Measurements from ENCODE around the gene CFAP54.
"Not testable (repeated sequence)": the region's sequence is repeated elsewhere in the genome, so short reads cannot be mapped to it uniquely, and the experiment has no call there.

Gene CFAP54

DNA sequence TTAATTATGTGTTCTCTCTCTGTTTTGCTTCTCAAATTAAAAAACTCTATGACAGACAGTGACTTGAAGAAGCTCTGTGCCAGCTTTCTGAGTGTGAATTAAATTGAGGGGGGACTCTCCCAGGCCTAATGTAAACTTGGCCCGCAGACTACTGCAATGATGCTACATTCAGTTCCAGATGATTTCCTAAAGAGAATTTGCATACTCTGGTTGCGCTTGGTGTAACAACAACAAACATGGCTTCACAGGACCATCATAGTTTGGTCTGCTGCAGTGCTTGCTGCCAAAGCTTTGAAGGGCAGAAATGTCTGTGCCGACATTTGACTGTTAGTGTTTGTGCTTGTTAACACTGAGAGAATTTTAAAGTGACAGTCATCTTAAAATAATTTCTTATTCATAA, 25.0 kb downstream of the CFAP54 start:
- DNase-seq = no peak

- DNase-seq = no peak
Measured at GRCh38 chr12:96516472-96517430, 27.4 kb downstream of the CFAP54 start.

GRCh38 chr12:96520767-96521166, 31.4 kb downstream of the CFAP54 start:
- no peak for DNase-seq

DNA sequence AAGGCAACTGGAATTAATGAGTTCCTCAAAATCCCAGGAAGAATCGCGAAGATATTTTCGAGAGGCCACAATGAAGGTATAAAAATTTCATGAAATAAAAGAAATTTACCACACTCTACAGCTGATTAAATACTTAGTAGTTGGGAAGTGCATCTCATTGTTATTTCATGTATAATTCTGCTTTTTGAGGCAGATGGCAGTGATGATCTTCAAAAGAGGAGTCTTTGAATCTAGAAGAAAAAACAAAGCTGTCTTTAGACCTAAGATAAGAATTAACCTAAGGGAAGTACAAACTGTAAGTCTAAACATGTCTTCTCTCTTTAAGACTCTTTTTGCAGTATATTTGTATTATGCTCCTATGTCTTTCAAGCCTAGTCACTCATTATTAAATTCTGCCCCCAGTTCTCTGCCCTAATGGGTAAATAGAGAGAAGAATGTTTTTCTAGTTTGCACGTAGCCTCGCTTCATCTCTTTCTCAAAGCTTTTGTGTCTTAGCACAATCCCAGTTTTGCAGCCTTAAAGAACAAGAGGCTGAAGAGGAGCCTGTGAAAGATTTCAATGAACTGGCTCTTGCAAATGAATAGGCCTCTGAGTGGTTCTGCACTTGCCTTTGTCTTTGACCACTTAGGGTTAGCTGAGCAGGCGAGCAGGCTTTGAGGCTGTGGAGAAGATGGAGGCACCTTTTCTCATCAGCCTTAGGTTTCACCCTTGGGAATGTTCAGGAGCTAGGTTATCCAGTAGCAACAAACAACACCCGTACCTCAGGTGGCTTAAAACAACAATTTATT, 32.7 kb downstream of the CFAP54 start:
- no peak for DNase-seq

- no peak for DNase-seq
Measured at GRCh38 chr12:96522690-96523089, 33.3 kb downstream of the CFAP54 start.

DNA sequence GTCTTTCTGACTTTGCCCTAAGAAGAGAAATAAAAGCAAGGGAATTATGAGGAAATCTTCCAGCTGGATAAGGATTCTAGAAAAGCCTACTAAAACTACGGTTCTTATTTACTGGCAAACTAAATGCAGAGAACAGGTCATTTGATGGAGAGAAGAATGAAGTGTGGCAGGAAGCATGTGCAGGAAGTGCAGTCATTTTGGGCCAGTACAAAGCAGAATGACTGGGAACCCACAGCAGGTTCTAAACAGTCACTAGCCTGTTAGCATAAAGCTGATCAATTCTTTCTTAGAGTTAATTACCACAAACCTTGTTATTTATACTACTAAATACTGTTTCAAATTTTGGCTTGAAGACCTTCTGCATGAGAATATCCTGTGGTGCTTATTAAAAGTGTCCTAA, 36.7 kb downstream of the CFAP54 start:
- no peak for DNase-seq

GRCh38 chr12:96529912-96530311, 40.5 kb downstream of the CFAP54 start:
- no peak for DNase-seq

- no peak for DNase-seq
Measured at GRCh38 chr12:96534339-96534738, 45.0 kb downstream of the CFAP54 start.

DNA sequence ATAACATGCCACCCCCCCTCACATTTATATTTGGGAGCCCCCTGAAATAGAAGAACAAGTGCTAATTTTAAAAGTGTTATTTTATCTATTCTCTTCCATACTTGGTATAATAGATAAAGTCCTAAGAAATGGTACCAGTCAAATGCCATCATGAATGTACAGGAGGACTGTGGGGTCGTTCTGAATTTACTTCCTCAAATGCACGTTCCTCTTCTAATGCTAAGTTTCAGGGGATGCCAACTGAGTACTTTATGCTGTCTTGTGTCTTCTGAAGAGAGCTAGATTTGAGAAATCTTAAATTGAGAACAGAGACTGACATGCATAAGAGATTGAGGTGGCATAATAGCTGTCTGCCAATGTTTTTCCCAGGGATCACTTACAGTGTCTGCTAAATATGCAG, 59.0 kb downstream of the CFAP54 start:
- DNase-seq = no peak

GRCh38 chr12:96549341-96549740, 60.0 kb downstream of the CFAP54 start:
- DNase-seq = no peak

DNA sequence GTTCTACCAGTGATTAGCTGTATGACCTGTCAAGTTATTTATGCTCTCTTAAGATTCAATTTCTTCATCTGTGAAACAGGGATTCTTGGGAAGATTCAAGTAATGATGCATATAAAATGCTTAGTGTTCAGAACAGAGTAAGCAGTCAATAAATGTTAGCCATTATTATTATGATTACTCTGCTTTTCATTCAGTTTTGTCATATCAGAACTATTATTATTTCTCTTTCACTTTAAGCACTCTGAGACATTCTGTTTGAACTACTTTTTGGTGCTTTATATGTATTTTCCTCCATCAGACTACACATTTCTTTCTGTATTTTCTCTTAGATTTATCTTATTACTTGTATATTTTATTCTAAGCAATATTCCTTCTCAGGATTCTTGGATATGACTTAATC, 81.2 kb downstream of the CFAP54 start:
- DNase-seq = no peak

GRCh38 chr12:96571101-96571862, 81.9 kb downstream of the CFAP54 start:
- DNase-seq = no peak

GRCh38 chr12:96578526-96579125, 89.2 kb downstream of the CFAP54 start:
- DNase-seq = peak; percentile 10

- DNase-seq = no peak
Measured at GRCh38 chr12:96585977-96586376, 96.6 kb downstream of the CFAP54 start.

- DNase-seq = no peak
Measured at GRCh38 chr12:96587691-96588090, 98.3 kb downstream of the CFAP54 start.

GRCh38 chr12:96590970-96591369, 101.6 kb downstream of the CFAP54 start:
- DNase-seq = no peak

DNA sequence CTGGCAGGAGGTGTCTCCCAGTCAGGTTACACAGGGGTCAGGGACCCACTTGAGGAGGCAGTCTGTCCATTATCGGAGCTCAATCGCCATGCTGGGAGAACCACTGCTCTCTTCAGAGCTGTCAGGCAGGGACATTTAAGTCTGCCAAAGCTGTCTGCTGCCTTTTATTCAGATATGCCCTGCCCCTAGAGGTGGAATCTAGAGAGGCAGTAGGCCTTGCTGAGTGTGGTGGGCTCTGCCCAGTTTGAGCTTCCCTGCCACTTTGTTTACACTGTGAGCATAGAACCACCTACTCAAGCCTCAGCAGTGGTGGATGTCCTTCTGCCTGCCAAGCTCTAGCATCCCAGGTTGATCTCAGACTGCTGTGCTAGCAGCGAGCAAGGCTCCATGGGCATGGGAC, 115.0 kb downstream of the CFAP54 start:
- not testable (repeated sequence) for DNase-seq

DNA sequence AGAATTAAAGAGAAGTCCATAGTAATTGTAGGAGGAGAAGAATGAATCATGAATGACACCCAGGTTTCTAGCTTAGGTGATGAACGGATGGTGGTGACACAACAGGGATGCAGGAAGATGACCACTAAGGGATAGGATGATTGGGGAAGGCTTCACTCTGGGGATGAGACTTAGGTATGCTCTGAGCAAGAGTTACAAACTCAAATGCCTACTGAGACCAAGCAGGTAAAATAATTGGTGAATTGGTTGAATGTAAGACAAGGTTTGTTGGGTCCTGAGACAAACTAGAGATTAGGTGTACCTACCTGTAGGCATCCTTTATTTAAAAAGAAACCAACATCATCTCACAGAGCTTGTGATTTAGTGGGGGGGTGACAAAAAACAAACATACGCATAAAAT, 116.3 kb downstream of the CFAP54 start:
- no peak for DNase-seq

DNA sequence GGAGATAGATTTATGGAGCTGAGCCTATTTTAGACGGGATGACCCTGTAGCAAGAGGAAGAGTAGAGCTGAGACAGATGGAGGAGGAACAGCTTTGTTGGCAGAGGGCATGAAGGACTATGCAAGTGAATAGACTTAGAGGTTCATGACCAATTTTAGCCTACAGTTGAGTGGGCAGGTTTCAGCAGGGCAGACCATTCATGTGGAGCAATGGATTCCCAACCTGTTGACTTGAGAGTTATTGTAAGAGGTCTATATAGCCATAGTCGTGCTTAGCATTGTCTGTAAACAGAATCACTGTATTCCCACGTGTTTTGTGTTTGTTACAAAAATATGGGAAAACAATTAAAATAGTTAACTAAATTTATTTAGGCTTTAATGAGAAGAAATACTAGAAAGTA, 116.8 kb downstream of the CFAP54 start:
- no peak for DNase-seq

DNA sequence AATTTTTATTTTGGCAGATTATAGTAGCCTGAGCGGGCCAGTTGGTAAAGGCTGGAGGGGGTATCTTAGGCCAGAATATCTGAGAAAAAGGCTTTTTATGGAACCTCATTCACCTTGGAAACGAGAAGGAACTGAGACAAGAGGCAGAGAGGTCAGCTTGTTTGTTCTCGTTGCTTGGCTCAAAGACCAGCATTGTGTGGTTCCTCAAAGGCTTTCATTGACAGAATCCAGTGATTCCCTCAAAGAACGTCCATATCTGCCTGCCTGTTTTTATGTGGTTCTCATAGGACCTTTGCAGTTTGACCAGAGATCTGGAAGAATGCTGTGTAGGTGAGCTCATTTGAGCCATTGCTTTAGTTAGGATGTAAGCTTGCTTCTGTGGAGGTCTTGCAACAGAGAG, 117.3 kb downstream of the CFAP54 start:
- no peak for DNase-seq

GRCh38 chr12:96617178-96617577, 127.8 kb downstream of the CFAP54 start:
- no peak for DNase-seq

DNA sequence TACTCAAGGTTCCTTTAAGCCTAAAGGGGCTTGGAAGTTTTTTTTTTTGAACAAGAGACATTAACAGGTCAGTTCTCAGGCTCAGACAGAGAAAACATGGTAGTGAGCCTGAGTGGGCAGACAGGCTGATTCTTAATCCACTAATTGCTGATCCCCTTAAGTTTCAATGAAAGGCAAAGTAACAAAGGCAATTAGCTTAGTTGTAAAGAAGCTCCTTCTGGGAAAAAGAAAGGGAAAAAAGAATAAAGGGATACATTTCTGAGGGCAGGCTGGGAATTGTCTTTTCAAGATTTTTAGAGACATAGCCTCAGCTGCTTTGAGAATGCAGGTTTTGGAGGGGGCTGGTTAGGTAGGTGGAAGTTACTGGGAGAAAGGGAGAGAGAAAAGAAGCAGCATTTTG, 133.8 kb downstream of the CFAP54 start:
- no peak for DNase-seq

Measured in NCI-H510A (cell line).